SU-DHL-6 (cell line): Measurements from ENCODE around the gene SLC39A10.

ENCODE experiments used
- H2AFZ ChIP-seq: fragments of 200-600 bp; sonication (generic); 2 replicates; pipeline ENCODE4 v1.6.1; 2014; ENCODE audit warnings: low read depth, mild to moderate bottlenecking, moderate library complexity, mixed read lengths, antibody characterized with exemption, low read length; ENCODE audit not compliant: severe bottlenecking
- H3F3A ChIP-seq: fragments of 200-600 bp; shearing (Covaris generic); 2 replicates; pipeline ENCODE4 v1.6.0; 2016; ENCODE audit warnings: antibody characterized with exemption, mild to moderate bottlenecking; ENCODE audit not compliant: insufficient read depth
- H3K27ac ChIP-seq: fragments of 200-600 bp; sonication (generic); 2 replicates; pipeline ENCODE4 v1.5.1; 2016; ENCODE audit warnings: low read depth, mild to moderate bottlenecking, low read length, moderate library complexity, mixed read lengths
- H3K27me3 ChIP-seq: fragments of 200-600 bp; sonication (generic), shearing (Covaris generic); 2 replicates; pipeline ENCODE4 v1.6.0; 2014; ENCODE audit warnings: mild to moderate bottlenecking, low read length
- H3K36me3 ChIP-seq: fragments of 200-600 bp; sonication (generic); 2 replicates; pipeline ENCODE4 v1.6.1; 2014; ENCODE audit warnings: mild to moderate bottlenecking, low read length, mixed read lengths
- H3K4me2 ChIP-seq: fragments of 300-600, 200-600 bp; shearing (Covaris generic), sonication (generic); 2 replicates; pipeline ENCODE4 v1.6.0; 2014; ENCODE audit warnings: low read length, low read depth, mild to moderate bottlenecking; ENCODE audit not compliant: poor library complexity, severe bottlenecking
- H3K4me3 ChIP-seq: fragments of 200-600 bp; sonication (generic); 2 replicates; pipeline ENCODE4 v1.5.1; 2014; ENCODE audit warnings: antibody characterized with exemption, low read length, mild to moderate bottlenecking, mixed read lengths; ENCODE audit not compliant: insufficient read depth, poor library complexity, severe bottlenecking
- H3K79me2 ChIP-seq: fragments of 200-600 bp; sonication (generic); 2 replicates; pipeline ENCODE4 v1.6.1; 2014; ENCODE audit warnings: mild to moderate bottlenecking, low read length, moderate library complexity; ENCODE audit not compliant: insufficient read depth
- H3K9ac ChIP-seq: fragments of 200-600 bp; sonication (generic); 2 replicates; pipeline ENCODE4 v1.7.0; 2014; ENCODE audit warnings: mild to moderate bottlenecking, low read length
- H3K9me2 ChIP-seq: fragments of 200-600 bp; sonication (generic); replicated peaks from 2 replicates; pipeline ENCODE4 v1.6.1; 2014; ENCODE audit warnings: low read length; ENCODE audit not compliant: insufficient read depth
- H3K9me3 ChIP-seq: fragments of 200-600 bp; sonication (generic); 2 replicates; pipeline ENCODE4 v1.6.1; 2014; ENCODE audit warnings: low read length, mixed read lengths; ENCODE audit not compliant: insufficient read depth
- H4K20me1 ChIP-seq: fragments of 200-600 bp; sonication (generic); 2 replicates; pipeline ENCODE4 v1.6.1; 2014; ENCODE audit warnings: low read depth, mild to moderate bottlenecking, antibody characterized with exemption, low read length, moderate library complexity, mixed read lengths
- CTCF ChIP-seq: fragments of 200-600 bp; sonication (generic); IDR thresholded peaks from one replicate; pipeline ENCODE4 v1.5.1; 2017; ENCODE audit warnings: antibody characterized with exemption, mild to moderate bottlenecking, low read length, moderate library complexity; ENCODE audit not compliant: insufficient read depth, poor library complexity, severe bottlenecking
- EZH2phosphoT487 ChIP-seq: fragments of 200-600 bp; sonication (generic), shearing (Covaris generic); conservative IDR thresholded peaks from 2 replicates; pipeline ENCODE4 v1.6.1; 2018; ENCODE audit warnings: mild to moderate bottlenecking, antibody characterized with exemption, low read length, moderate library complexity, mixed read lengths

Gene SLC39A10

DNA sequence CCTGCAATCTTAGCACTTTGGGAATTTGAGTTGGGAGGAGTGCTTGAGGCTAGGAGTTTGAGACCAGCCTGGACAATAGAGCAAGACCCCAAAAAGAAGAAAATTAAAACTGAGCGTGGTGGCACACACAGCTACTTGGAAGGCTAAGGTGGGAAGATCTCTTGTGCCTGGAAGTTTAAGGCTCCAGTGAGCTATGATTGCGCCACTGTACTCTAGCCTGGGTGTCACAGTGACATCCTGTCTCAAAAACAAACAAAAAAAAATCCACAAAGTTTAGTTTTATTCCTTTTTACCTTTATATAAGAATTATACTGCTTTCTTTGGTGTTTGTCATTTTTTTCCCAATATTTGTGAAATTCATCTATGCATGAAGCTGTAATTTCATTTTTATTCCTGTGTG is 20.3 kb downstream of the SLC39A10 start:
- Histone ChIP-seq H4K20me1 (no peaks in the 10 kb centered on the region), H3K9me3 (no peaks in the 10 kb centered on the region), H3K9me2 (no peaks in the 10 kb centered on the region), H3K4me2 (no peak overlapping the region), H3K27me3 (no peaks in the 10 kb centered on the region), H3K9ac (no peak overlapping the region), H3K27ac (no peak overlapping the region), H3K4me3 (no peak overlapping the region), H2AFZ (no peak overlapping the region), H3K79me2 (no peaks in the 10 kb centered on the region), H3F3A (no peaks in the 10 kb centered on the region), H3K36me3 (no peaks in the 10 kb centered on the region)
- no peak for TF ChIP-seq CTCF
- TF ChIP-seq EZH2phosphoT487 = no peak

GRCh38 chr2:195677884-195678283 is 20.9 kb downstream of the SLC39A10 start:
- Histone ChIP-seq H3K79me2 (no peaks in the 10 kb centered on the region), H2AFZ (no peak overlapping the region)

GRCh38 chr2:195682077-195682476 is 25.1 kb downstream of the SLC39A10 start:
- Histone ChIP-seq H3K9me3 (no peaks in the 10 kb centered on the region), H3K4me3 (no peak overlapping the region), H3K27me3 (no peaks in the 10 kb centered on the region), H3K27ac (no peak overlapping the region), H2AFZ (no peak overlapping the region), H3F3A (no peaks in the 10 kb centered on the region), H3K36me3 (no peaks in the 10 kb centered on the region), H3K4me2 (no peak overlapping the region), H3K9ac (no peak overlapping the region), H3K9me2 (no peaks in the 10 kb centered on the region), H4K20me1 (no peaks in the 10 kb centered on the region), H3K79me2 (no peaks in the 10 kb centered on the region)
- TF ChIP-seq EZH2phosphoT487 = no peak
- TF ChIP-seq CTCF = no peak

More at GRCh38 chr2:195677884-195678283, 20.9 kb downstream of the SLC39A10 start:
- Histone ChIP-seq H3K9me3 (no peaks in the 10 kb centered on the region), H3K9me2 (no peaks in the 10 kb centered on the region), H3K4me2 (no peak overlapping the region), H3K4me3 (no peak overlapping the region), H3K27me3 (no peaks in the 10 kb centered on the region), H3F3A (no peaks in the 10 kb centered on the region), H3K9ac (no peak overlapping the region), H3K36me3 (no peaks in the 10 kb centered on the region), H4K20me1 (no peaks in the 10 kb centered on the region), H3K27ac (no peak overlapping the region)
- no peak for TF ChIP-seq CTCF
- TF ChIP-seq EZH2phosphoT487 = no peak
